ENCODE results near the gene MAP6. TPM values are rescaled to one million over a fixed set of nuclear protein-coding genes. Genes with fewer than 3 reads are reported as not detected.

MAP6 gene
- total RNA-seq, 6 experiments from 2014 or later: 0.26 to 0.86 (median 0.58) TPM

GRCh38 chr11:75652936-75653335 lies 15.9 kb downstream of the MAP6 start:
- Histone ChIP-seq H3K4me1 (no peaks in the 10 kb centered on the region), H3K4me3 (no peak overlapping the region), H3K27ac (no peak overlapping the region), H3K9me3 (no peaks in the 10 kb centered on the region), H3K27me3 (no peaks in the 10 kb centered on the region), H3K36me3 (no peaks in the 10 kb centered on the region)
- no peak for DNase-seq
- WGBS (ENCODE audit: insufficient coverage, low coverage, low lambda C conversion rate, missing lambda C conversion rate): 87% methylated on average over 5 of the region's 6 CpGs
- ATAC-seq: no peak
- TF ChIP-seq CTCF (IDR thresholded peaks at IDR 0.05): no peak
- no peak for TF ChIP-seq POLR2A (IDR thresholded peaks at IDR 0.05)
- intact Hi-C loops (cut with DNase I): no loop called here

- TF ChIP-seq POLR2A (IDR thresholded peaks at IDR 0.05): no peak
- TF ChIP-seq CTCF (IDR thresholded peaks at IDR 0.05): no peak
- no peak for ATAC-seq
- H3K36me3 ChIP-seq: no peaks in the 10 kb centered on the region
- intact Hi-C loops (cut with DNase I): no loop called here
- no peak overlapping the region for H3K27ac ChIP-seq
- H3K9me3 ChIP-seq: no peaks in the 10 kb centered on the region
- H3K27me3 ChIP-seq: no peaks in the 10 kb centered on the region
- no peak overlapping the region for H3K4me3 ChIP-seq
- no peak for DNase-seq
- 71% methylated on average over 4 of the region's 4 CpGs for WGBS (ENCODE audit: insufficient coverage, low coverage, low lambda C conversion rate, missing lambda C conversion rate)
- no peaks in the 10 kb centered on the region for H3K4me1 ChIP-seq
Measured at GRCh38 chr11:75651218-75651617, 17.6 kb downstream of the MAP6 start.

GRCh38 chr11:75650167-75650723 lies 18.6 kb downstream of the MAP6 start:
- intact Hi-C loops (cut with DNase I): no loop called here
- no peak overlapping the region for H3K4me3 ChIP-seq

GRCh38 chr11:75644946-75645345 lies 23.9 kb downstream of the MAP6 start:
- Histone ChIP-seq H3K4me3 (no peak overlapping the region), H3K27ac (no peak overlapping the region), H3K36me3 (no peaks in the 10 kb centered on the region), H3K4me1 (no peaks in the 10 kb centered on the region), H3K9me3 (peaks cover 0 to 3% (median 0%) of the 10 kb centered on the region in 4 donors), H3K27me3 (no peaks in the 10 kb centered on the region)
- 60% methylated on average over 6 of the region's 6 CpGs for WGBS (ENCODE audit: insufficient coverage, low coverage, low lambda C conversion rate, missing lambda C conversion rate)
- no peak for DNase-seq
- intact Hi-C loops (cut with DNase I): no loop called here
- ATAC-seq: no peak
- TF ChIP-seq POLR2A (IDR thresholded peaks at IDR 0.05): no peak
- TF ChIP-seq CTCF (IDR thresholded peaks at IDR 0.05): no peak

More at GRCh38 chr11:75650167-75650723, 18.6 kb downstream of the MAP6 start:
- Histone ChIP-seq H3K36me3 (no peaks in the 10 kb centered on the region), H3K27ac (no peak overlapping the region), H3K27me3 (no peaks in the 10 kb centered on the region), H3K4me1 (no peaks in the 10 kb centered on the region), H3K9me3 (peaks cover 0 to 3% (median 0%) of the 10 kb centered on the region in 4 donors)
- TF ChIP-seq POLR2A (IDR thresholded peaks at IDR 0.05) (no peak), CTCF (IDR thresholded peaks at IDR 0.05) (no peak)
- no peak for DNase-seq
- 84% methylated on average over 2 of the region's 3 CpGs for WGBS (ENCODE audit: insufficient coverage, low coverage, low lambda C conversion rate, missing lambda C conversion rate)
- no peak for ATAC-seq

GRCh38 chr11:75644370-75644769 lies 24.5 kb downstream of the MAP6 start:
- TF ChIP-seq CTCF (IDR thresholded peaks at IDR 0.05): no peak
- TF ChIP-seq POLR2A (IDR thresholded peaks at IDR 0.05): no peak
- DNase-seq (no peak), ATAC-seq (no peak)
- intact Hi-C loops (cut with DNase I): no loop called here
- no peak overlapping the region for H3K27ac ChIP-seq
- H3K4me1 ChIP-seq: no peaks in the 10 kb centered on the region
- H3K27me3 ChIP-seq: no peaks in the 10 kb centered on the region
- peaks cover 0 to 3% (median 0%) of the 10 kb centered on the region in 4 donors for H3K9me3 ChIP-seq
- H3K36me3 ChIP-seq: no peaks in the 10 kb centered on the region
- H3K4me3 ChIP-seq: no peak overlapping the region

Measured in right lobe of liver (tissue), 6 donors.